Measurements from ENCODE around the gene PRKG1.
A peak's percentile ranks its signal among the peaks of the same experiment; 100 is the strongest.

PRKG1 gene

DNA sequence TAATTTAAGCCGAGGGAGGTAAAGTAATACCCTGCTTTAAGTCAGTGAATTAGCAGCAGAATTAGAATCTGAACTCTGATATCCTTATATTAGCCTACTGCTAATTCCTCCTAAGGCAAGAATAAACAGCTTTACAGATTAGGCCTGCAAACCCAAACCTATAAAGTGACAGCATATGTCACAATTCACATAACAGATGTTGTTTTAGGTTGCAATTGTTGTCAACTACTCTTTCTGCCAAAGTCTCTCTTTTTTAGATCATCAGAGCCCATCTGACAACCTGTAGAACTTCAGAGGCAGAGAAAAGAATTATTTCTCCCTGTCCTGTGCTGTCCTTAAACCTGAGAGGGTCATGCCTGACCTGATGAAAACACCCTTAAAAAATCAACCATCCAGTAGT, 167.2 kb downstream of the PRKG1 start:
- Histone ChIP-seq H3K14ac (ENCODE audit: low read length) (no peak overlapping the region), H2BK120ac (ENCODE audit: low read depth, low read length) (no peak overlapping the region), H3K9me3 (replicated peaks in 1 of 2; ENCODE audit: control insufficient read depth in 2 of 2, insufficient read depth in 1 of 2, low read depth in 1 of 2, low read length in 2 of 2) (no peaks in the 10 kb centered on the region), H2AK5ac (ENCODE audit: low read depth, low read length) (no peak overlapping the region), H3K4me3 (ENCODE audit: low read length in 2 of 2) (no peak overlapping the region), H4K8ac (ENCODE audit: low read depth, low read length) (no peak overlapping the region), H3K4me2 (ENCODE audit: insufficient read depth, low read length, poor library complexity, severe bottlenecking) (no peak overlapping the region), H2AFZ (ENCODE audit: low read length) (no peak overlapping the region), H3K18ac (ENCODE audit: low read length) (no peak overlapping the region), H3K79me1 (ENCODE audit: low read depth, low read length) (no peaks in the 10 kb centered on the region), H3K23ac (ENCODE audit: low read depth, low read length, poor library complexity) (no peak overlapping the region), H3K36me3 (replicated peaks in 1 of 2; ENCODE audit: control insufficient read depth in 2 of 2, insufficient read depth in 2 of 2, low read length in 2 of 2) (no peaks in the 10 kb centered on the region), H4K91ac (ENCODE audit: low read depth, low read length, poor library complexity) (no peak overlapping the region), H2BK5ac (ENCODE audit: low read length) (no peak overlapping the region), H3K27me3 (ENCODE audit: control insufficient read depth in 3 of 3, insufficient read depth in 3 of 3, low read depth in 1 of 3, low read length in 3 of 3) (no peaks in the 10 kb centered on the region), H3K4ac (ENCODE audit: low read length) (no peak overlapping the region), H3K4me1 (ENCODE audit: control insufficient read depth in 2 of 2, insufficient read depth in 1 of 2, low read depth in 1 of 2, low read length in 2 of 2) (peaks cover 7 to 48% of the 10 kb centered on the region in 2 donors), H2BK15ac (ENCODE audit: low read length) (no peak overlapping the region), H3K27ac (replicated peaks; ENCODE audit: low read length) (no peak overlapping the region), H2BK12ac (ENCODE audit: low read length) (no peak overlapping the region), H3K9ac (ENCODE audit: low read depth, low read length, poor library complexity) (no peak overlapping the region)
- DNase-seq (ENCODE audit: low spot score) = no peak
- WGBS, 2 donors (ENCODE audit: extremely low coverage in 2 of 2, insufficient read length in 2 of 2, insufficient replicate concordance in 1 of 2) = no CpG with 5 or more reads among the region's 1 CpG

DNA sequence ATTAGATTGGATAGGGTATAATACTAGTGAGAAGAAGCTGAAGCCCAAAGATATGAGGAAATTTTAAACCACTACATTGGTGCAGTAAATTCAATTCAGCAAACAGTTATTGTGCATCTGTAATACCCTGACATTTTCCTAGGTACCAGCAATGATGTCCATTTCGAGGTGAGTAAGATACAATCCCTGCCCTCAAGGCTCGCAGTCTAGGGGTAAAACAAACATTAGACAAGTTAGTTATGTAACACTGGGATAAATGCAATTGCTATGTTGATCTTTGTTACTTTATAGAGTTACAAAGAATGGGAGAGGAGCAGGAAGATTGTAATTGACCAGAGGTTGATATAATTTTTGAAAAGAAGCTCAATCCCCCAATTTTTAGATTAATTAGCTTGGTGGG, 168.1 kb downstream of the PRKG1 start:
- H2BK120ac ChIP-seq (ENCODE audit: low read depth, low read length) = no peak overlapping the region
- no CpG with 5 or more reads among the region's 2 CpGs for WGBS, 2 donors (ENCODE audit: extremely low coverage in 2 of 2, insufficient read length in 2 of 2, insufficient replicate concordance in 1 of 2)
- no peak overlapping the region for H2AFZ ChIP-seq (ENCODE audit: low read length)
- no peak overlapping the region for H4K91ac ChIP-seq (ENCODE audit: low read depth, low read length, poor library complexity)
- H3K79me1 ChIP-seq (ENCODE audit: low read depth, low read length) = no peaks in the 10 kb centered on the region
- H3K9ac ChIP-seq (ENCODE audit: low read depth, low read length, poor library complexity) = no peak overlapping the region
- no peak overlapping the region for H3K23ac ChIP-seq (ENCODE audit: low read depth, low read length, poor library complexity)
- no peak overlapping the region for H4K8ac ChIP-seq (ENCODE audit: low read depth, low read length)
- no peak overlapping the region for H3K4ac ChIP-seq (ENCODE audit: low read length)
- no peak overlapping the region for H3K14ac ChIP-seq (ENCODE audit: low read length)
- H3K27me3 ChIP-seq (ENCODE audit: control insufficient read depth in 3 of 3, insufficient read depth in 3 of 3, low read depth in 1 of 3, low read length in 3 of 3) = no peaks in the 10 kb centered on the region
- no peak for DNase-seq (ENCODE audit: low spot score)
- no peak overlapping the region for H2BK15ac ChIP-seq (ENCODE audit: low read length)
- no peak overlapping the region for H2BK12ac ChIP-seq (ENCODE audit: low read length)
- H3K4me1 ChIP-seq (ENCODE audit: control insufficient read depth in 2 of 2, insufficient read depth in 1 of 2, low read depth in 1 of 2, low read length in 2 of 2) = peaks cover 7 to 52% of the 10 kb centered on the region in 2 donors
- H3K9me3 ChIP-seq (replicated peaks in 1 of 2; ENCODE audit: control insufficient read depth in 2 of 2, insufficient read depth in 1 of 2, low read depth in 1 of 2, low read length in 2 of 2) = no peaks in the 10 kb centered on the region
- H3K36me3 ChIP-seq (replicated peaks in 1 of 2; ENCODE audit: control insufficient read depth in 2 of 2, insufficient read depth in 2 of 2, low read length in 2 of 2) = no peaks in the 10 kb centered on the region
- H3K4me2 ChIP-seq (ENCODE audit: insufficient read depth, low read length, poor library complexity, severe bottlenecking) = no peak overlapping the region
- H3K18ac ChIP-seq (ENCODE audit: low read length) = no peak overlapping the region
- H3K4me3 ChIP-seq (ENCODE audit: low read length in 2 of 2) = no peak overlapping the region
- no peak overlapping the region for H3K27ac ChIP-seq (replicated peaks; ENCODE audit: low read length)
- H2BK5ac ChIP-seq (ENCODE audit: low read length) = no peak overlapping the region
- no peak overlapping the region for H2AK5ac ChIP-seq (ENCODE audit: low read depth, low read length)

DNA sequence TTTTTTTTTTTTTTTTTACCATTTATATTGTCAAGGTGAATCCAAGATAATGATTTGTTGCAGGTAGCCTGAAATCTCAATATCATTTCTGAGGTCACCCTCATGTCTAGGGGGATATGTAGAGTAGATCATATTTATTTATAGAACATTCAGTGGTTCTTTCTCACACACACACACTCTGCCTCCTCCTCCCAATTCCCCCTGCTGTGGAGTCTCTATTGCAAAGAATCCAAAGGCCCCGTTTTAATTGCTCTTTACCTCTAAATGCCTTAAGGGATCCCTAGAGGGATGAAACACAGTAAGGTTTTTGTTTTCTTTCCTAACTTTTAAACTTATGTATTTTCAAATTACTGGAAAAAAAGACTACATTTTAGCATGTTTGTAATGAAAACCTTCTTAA, 170.0 kb downstream of the PRKG1 start:
- no peak for DNase-seq (ENCODE audit: low spot score)

DNA sequence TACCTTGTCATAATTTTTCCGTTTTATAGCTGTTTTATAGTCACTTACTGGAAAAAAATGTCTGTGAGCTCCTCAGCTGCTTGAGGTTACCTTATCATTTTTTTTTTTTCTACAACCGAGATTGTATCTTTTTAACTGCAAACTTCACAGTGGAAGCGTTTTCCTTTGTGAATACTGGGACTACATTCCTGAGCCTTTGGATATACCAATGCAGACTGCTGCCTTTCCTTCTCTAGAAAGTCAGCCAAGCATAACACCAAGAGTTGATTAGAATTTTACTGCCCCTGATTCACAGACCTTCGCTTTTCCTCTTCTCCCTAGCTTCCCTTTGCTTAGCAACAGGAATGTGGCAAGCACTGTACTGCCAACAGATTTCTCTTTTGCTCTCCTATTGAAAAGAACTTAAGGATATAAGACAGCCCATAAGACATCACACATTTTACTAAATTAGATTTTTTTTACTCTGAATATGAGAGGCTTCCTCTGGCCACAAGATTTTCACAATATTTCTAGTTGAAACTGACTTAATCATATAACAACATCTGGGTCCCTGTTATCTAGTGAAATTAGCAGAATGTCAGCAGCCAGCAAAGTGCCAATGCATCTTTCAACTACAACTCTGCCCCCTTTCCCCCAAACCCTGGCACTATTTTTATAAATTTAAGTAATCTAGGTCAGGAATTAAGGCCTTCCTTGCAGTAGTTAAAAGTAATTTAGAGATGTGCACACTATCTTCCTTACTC, 170.6 kb downstream of the PRKG1 start:
- H3K18ac ChIP-seq (ENCODE audit: low read length) = no peak overlapping the region
- peaks cover 7 to 57% of the 10 kb centered on the region in 2 donors for H3K4me1 ChIP-seq (ENCODE audit: control insufficient read depth in 2 of 2, insufficient read depth in 1 of 2, low read depth in 1 of 2, low read length in 2 of 2)
- no peak overlapping the region for H3K14ac ChIP-seq (ENCODE audit: low read length)
- no peak overlapping the region for H2BK5ac ChIP-seq (ENCODE audit: low read length)
- H3K4me3 ChIP-seq (ENCODE audit: low read length in 2 of 2) = peak overlapping the region in 1 of 2 donors; percentile 4
- no peak overlapping the region for H3K9ac ChIP-seq (ENCODE audit: low read depth, low read length, poor library complexity)
- H3K4ac ChIP-seq (ENCODE audit: low read length) = no peak overlapping the region
- H3K23ac ChIP-seq (ENCODE audit: low read depth, low read length, poor library complexity) = no peak overlapping the region
- no CpG with 5 or more reads among the region's 4 CpGs for WGBS, 2 donors (ENCODE audit: extremely low coverage in 2 of 2, insufficient read length in 2 of 2, insufficient replicate concordance in 1 of 2)
- H4K8ac ChIP-seq (ENCODE audit: low read depth, low read length) = no peak overlapping the region
- no peaks in the 10 kb centered on the region for H3K79me1 ChIP-seq (ENCODE audit: low read depth, low read length)
- H3K36me3 ChIP-seq (replicated peaks in 1 of 2; ENCODE audit: control insufficient read depth in 2 of 2, insufficient read depth in 2 of 2, low read length in 2 of 2) = no peaks in the 10 kb centered on the region
- no peak overlapping the region for H2BK15ac ChIP-seq (ENCODE audit: low read length)
- no peak overlapping the region for H2AK5ac ChIP-seq (ENCODE audit: low read depth, low read length)
- no peak overlapping the region for H2BK12ac ChIP-seq (ENCODE audit: low read length)
- DNase-seq (ENCODE audit: low spot score) = peak; percentile 56
- no peak overlapping the region for H2BK120ac ChIP-seq (ENCODE audit: low read depth, low read length)
- no peaks in the 10 kb centered on the region for H3K9me3 ChIP-seq (replicated peaks in 1 of 2; ENCODE audit: control insufficient read depth in 2 of 2, insufficient read depth in 1 of 2, low read depth in 1 of 2, low read length in 2 of 2)
- no peaks in the 10 kb centered on the region for H3K27me3 ChIP-seq (ENCODE audit: control insufficient read depth in 3 of 3, insufficient read depth in 3 of 3, low read depth in 1 of 3, low read length in 3 of 3)
- H2AFZ ChIP-seq (ENCODE audit: low read length) = peak overlapping the region; percentile 54
- peak overlapping the region; percentile 75 for H3K27ac ChIP-seq (replicated peaks; ENCODE audit: low read length)
- H3K4me2 ChIP-seq (ENCODE audit: insufficient read depth, low read length, poor library complexity, severe bottlenecking) = no peak overlapping the region
- no peak overlapping the region for H4K91ac ChIP-seq (ENCODE audit: low read depth, low read length, poor library complexity)

More for the DNA sequence above, 170.0 kb downstream of the PRKG1 start:
- no CpG with 5 or more reads among the region's 1 CpG for WGBS, 2 donors (ENCODE audit: extremely low coverage in 2 of 2, insufficient read length in 2 of 2, insufficient replicate concordance in 1 of 2)
- peaks cover 7 to 57% of the 10 kb centered on the region in 2 donors for H3K4me1 ChIP-seq (ENCODE audit: control insufficient read depth in 2 of 2, insufficient read depth in 1 of 2, low read depth in 1 of 2, low read length in 2 of 2)
- no peak overlapping the region for H3K4ac ChIP-seq (ENCODE audit: low read length)
- H3K36me3 ChIP-seq (replicated peaks in 1 of 2; ENCODE audit: control insufficient read depth in 2 of 2, insufficient read depth in 2 of 2, low read length in 2 of 2) = no peaks in the 10 kb centered on the region
- no peak overlapping the region for H3K27ac ChIP-seq (replicated peaks; ENCODE audit: low read length)
- H2BK5ac ChIP-seq (ENCODE audit: low read length) = no peak overlapping the region
- no peak overlapping the region for H3K18ac ChIP-seq (ENCODE audit: low read length)
- no peaks in the 10 kb centered on the region for H3K79me1 ChIP-seq (ENCODE audit: low read depth, low read length)
- no peak overlapping the region for H4K8ac ChIP-seq (ENCODE audit: low read depth, low read length)
- no peak overlapping the region for H2BK15ac ChIP-seq (ENCODE audit: low read length)
- H2BK12ac ChIP-seq (ENCODE audit: low read length) = no peak overlapping the region
- H4K91ac ChIP-seq (ENCODE audit: low read depth, low read length, poor library complexity) = no peak overlapping the region
- H3K14ac ChIP-seq (ENCODE audit: low read length) = no peak overlapping the region
- H2BK120ac ChIP-seq (ENCODE audit: low read depth, low read length) = no peak overlapping the region
- no peak overlapping the region for H2AK5ac ChIP-seq (ENCODE audit: low read depth, low read length)
- no peak overlapping the region for H3K4me2 ChIP-seq (ENCODE audit: insufficient read depth, low read length, poor library complexity, severe bottlenecking)
- peak overlapping the region in 1 of 2 donors; percentile 4 for H3K4me3 ChIP-seq (ENCODE audit: low read length in 2 of 2)
- H3K27me3 ChIP-seq (ENCODE audit: control insufficient read depth in 3 of 3, insufficient read depth in 3 of 3, low read depth in 1 of 3, low read length in 3 of 3) = no peaks in the 10 kb centered on the region
- no peak overlapping the region for H3K9ac ChIP-seq (ENCODE audit: low read depth, low read length, poor library complexity)
- no peaks in the 10 kb centered on the region for H3K9me3 ChIP-seq (replicated peaks in 1 of 2; ENCODE audit: control insufficient read depth in 2 of 2, insufficient read depth in 1 of 2, low read depth in 1 of 2, low read length in 2 of 2)
- no peak overlapping the region for H3K23ac ChIP-seq (ENCODE audit: low read depth, low read length, poor library complexity)
- H2AFZ ChIP-seq (ENCODE audit: low read length) = peak overlapping the region; percentile 54
